Nephron progenitor cell (in vitro differentiated cells): ENCODE measurements around the gene STX16.

ENCODE experiments used
- DNase-seq: peaks from one replicate; pipeline ENCODE4 v3.0.0; 2021
- H3K27ac Mint-ChIP-seq: 2 replicates; pipeline ENCODE4 v1.8.0; 2021; ENCODE audit warnings: mild to moderate bottlenecking, moderate library complexity, mixed read lengths
- H3K27me3 Mint-ChIP-seq: 2 replicates; pipeline ENCODE4 v1.8.0; 2021; ENCODE audit warnings: mild to moderate bottlenecking, low read depth, mixed read lengths; ENCODE audit not compliant: poor library complexity
- H3K36me3 Mint-ChIP-seq: 2 replicates; pipeline ENCODE4 v1.8.0; 2021; ENCODE audit warnings: low read depth, mixed read lengths
- H3K4me1 Mint-ChIP-seq: 2 replicates; pipeline ENCODE4 v1.8.0; 2021; ENCODE audit warnings: mixed read lengths
- H3K4me3 Mint-ChIP-seq: 2 replicates; pipeline ENCODE4 v1.8.0; 2021; ENCODE audit warnings: mild to moderate bottlenecking, moderate library complexity, mixed read lengths
- H3K9me3 Mint-ChIP-seq: 2 replicates; pipeline ENCODE4 v1.8.0; 2021; ENCODE audit warnings: mild to moderate bottlenecking, moderate library complexity, mixed read lengths
- TF ChIP-seq, protein P1 (sequence below): fragments of 200-600 bp; sonication (generic); IDR thresholded peaks from 2 replicates; pipeline ENCODE4 v1.5.0; 2021; ENCODE audit warnings: antibody characterized with exemption

The STX16 gene

DNA sequence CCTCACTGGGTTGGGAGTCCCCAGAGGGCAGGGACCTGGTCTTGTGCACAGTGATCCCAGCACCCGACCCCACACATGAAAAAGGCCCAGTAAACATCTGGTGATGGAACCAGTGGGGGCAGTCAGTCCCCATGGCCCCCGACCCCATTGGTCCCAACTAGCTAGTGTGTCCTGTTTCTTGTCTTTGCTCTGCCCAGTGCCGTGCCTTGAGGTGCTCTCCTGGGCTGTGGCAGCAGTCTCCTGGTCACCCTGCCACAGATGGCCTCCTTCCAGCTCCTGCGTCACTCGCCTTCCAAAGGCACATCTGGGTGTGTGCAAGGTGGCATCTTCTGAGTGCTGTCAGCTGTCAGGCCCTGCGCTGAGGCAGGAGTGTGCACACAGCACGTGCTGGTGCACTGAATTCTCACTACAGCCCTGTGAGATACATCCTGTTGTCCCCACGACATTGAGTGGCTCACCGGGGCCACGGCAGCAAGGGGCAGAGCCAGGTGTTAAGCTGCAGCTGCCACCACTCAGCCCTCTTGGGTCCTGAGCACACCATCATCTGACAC lies 45.4 kb downstream of the STX16 start:
- no peaks in the 10 kb centered on the region for H3K27me3 Mint-ChIP-seq
- TF ChIP-seq, protein P1, sequence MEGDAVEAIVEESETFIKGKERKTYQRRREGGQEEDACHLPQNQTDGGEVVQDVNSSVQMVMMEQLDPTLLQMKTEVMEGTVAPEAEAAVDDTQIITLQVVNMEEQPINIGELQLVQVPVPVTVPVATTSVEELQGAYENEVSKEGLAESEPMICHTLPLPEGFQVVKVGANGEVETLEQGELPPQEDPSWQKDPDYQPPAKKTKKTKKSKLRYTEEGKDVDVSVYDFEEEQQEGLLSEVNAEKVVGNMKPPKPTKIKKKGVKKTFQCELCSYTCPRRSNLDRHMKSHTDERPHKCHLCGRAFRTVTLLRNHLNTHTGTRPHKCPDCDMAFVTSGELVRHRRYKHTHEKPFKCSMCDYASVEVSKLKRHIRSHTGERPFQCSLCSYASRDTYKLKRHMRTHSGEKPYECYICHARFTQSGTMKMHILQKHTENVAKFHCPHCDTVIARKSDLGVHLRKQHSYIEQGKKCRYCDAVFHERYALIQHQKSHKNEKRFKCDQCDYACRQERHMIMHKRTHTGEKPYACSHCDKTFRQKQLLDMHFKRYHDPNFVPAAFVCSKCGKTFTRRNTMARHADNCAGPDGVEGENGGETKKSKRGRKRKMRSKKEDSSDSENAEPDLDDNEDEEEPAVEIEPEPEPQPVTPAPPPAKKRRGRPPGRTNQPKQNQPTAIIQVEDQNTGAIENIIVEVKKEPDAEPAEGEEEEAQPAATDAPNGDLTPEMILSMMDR: no peak
- peaks cover 18% of the 10 kb centered on the region for H3K36me3 Mint-ChIP-seq
- no peaks in the 10 kb centered on the region for H3K9me3 Mint-ChIP-seq
- H3K4me1 Mint-ChIP-seq: peaks cover 13% of the 10 kb centered on the region
- DNase-seq: no peak
- no peak overlapping the region for H3K27ac Mint-ChIP-seq
- H3K4me3 Mint-ChIP-seq: no peak overlapping the region

GRCh38 chr20:58697201-58697866 lies 46.3 kb downstream of the STX16 start:
- TF ChIP-seq, protein P1: no peak
- DNase-seq: no peak
- Mint-ChIP-seq H3K4me1 (peaks cover 9% of the 10 kb centered on the region), H3K36me3 (peaks cover 26% of the 10 kb centered on the region), H3K27ac (no peak overlapping the region), H3K27me3 (no peaks in the 10 kb centered on the region), H3K9me3 (no peaks in the 10 kb centered on the region), H3K4me3 (no peak overlapping the region)

GRCh38 chr20:58697867-58698703 lies 47.0 kb downstream of the STX16 start:
- H3K4me1 Mint-ChIP-seq: peaks cover 9% of the 10 kb centered on the region
- TF ChIP-seq, protein P1: no peak

DNA sequence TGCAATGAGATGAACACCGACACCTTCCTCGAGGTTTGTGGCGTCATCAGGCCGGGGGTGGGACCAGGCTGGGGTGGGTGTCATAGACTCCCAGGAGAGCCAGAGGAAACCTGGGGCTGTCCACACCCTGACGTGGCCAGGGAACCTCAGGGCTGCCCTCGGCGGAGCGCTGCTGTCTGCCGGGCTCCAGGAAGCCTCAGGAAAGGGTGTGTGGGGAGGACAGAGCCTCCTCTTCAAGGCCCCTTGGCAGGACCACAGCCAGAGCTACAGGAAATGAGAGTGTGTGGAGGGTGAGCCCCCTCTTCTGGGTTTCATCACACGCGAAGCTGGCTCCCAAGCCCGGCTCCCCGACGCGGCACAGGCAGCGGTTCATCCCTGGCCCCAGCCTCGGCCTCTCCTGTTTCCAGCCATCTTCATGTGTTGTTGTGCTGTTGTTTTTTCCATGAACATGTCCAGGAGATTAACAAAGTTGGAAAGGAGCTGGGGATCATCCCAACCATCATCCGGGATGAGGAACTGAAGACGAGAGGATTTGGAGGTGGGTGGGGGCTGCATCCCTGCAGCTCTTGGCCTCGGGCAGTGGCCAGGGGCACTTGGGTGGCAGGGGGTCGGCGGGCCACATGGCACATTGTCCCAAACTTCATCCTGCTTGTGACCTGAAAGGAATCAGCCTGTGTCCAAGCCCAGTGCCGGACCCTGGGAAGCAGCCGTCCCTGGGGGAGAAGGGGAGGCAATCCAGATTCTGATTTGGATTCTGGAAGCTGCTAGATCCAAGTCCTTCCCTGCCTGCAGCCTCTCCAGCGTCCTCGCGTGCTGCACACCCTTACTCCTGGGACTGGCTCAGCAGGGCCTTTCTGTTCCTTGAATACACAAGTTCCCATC lies 47.9 kb downstream of the STX16 start:
- Mint-ChIP-seq H3K27me3 (no peaks in the 10 kb centered on the region), H3K4me1 (peaks cover 9% of the 10 kb centered on the region), H3K4me3 (no peak overlapping the region), H3K36me3 (peaks cover 42% of the 10 kb centered on the region), H3K27ac (no peak overlapping the region), H3K9me3 (peaks cover 15% of the 10 kb centered on the region)
- TF ChIP-seq, protein P1: no peak
- DNase-seq: no peak

More at GRCh38 chr20:58697867-58698703, 47.0 kb downstream of the STX16 start:
- Mint-ChIP-seq H3K9me3 (peaks cover 7% of the 10 kb centered on the region), H3K4me3 (no peak overlapping the region), H3K27me3 (no peaks in the 10 kb centered on the region), H3K36me3 (peaks cover 33% of the 10 kb centered on the region), H3K27ac (no peak overlapping the region)
- DNase-seq: no peak

- peaks cover 49% of the 10 kb centered on the region for H3K36me3 Mint-ChIP-seq
- H3K27me3 Mint-ChIP-seq: no peaks in the 10 kb centered on the region
- no peak for DNase-seq
- no peak overlapping the region for H3K4me3 Mint-ChIP-seq
- peaks cover 21% of the 10 kb centered on the region for H3K9me3 Mint-ChIP-seq
- peaks cover 9% of the 10 kb centered on the region for H3K4me1 Mint-ChIP-seq
- TF ChIP-seq, protein P1: no peak
- no peak overlapping the region for H3K27ac Mint-ChIP-seq
Measured at GRCh38 chr20:58699623-58700107, 48.6 kb downstream of the STX16 start.
